Spinal cord (tissue), 10 donors: ENCODE measurements around the gene AQP12B. TPM values are rescaled to one million over a fixed set of nuclear protein-coding genes. Genes with fewer than 3 reads are reported as not detected.

Experiments
- DNase-seq, 6 donors: peaks; one replicate each; pipeline versions ENCODE4 v3.0.0 to v3.0.0-alpha.2; 2013 to 2015; ENCODE audit warnings: low spot score in 6 of 6, low read depth in 4 of 6
- H3K27ac ChIP-seq: one replicate; pipeline ENCODE4 v1.5.1; 2013; ENCODE audit warnings: low read depth, low read length, control low read depth
- H3K27me3 ChIP-seq: one replicate; pipeline ENCODE4 v1.6.1; 2013; ENCODE audit warnings: low read length; ENCODE audit not compliant: control insufficient read depth, insufficient read depth
- H3K36me3 ChIP-seq: one replicate; pipeline ENCODE4 v1.6.1; 2013; ENCODE audit warnings: low read length; ENCODE audit not compliant: control insufficient read depth, insufficient read depth
- H3K4me1 ChIP-seq: one replicate; pipeline ENCODE4 v1.6.1; 2013; ENCODE audit warnings: low read length; ENCODE audit not compliant: control insufficient read depth, insufficient read depth
- H3K4me3 ChIP-seq: one replicate; pipeline ENCODE4 v1.5.1; 2013; ENCODE audit warnings: low read depth, low read length, control low read depth
- H3K9me3 ChIP-seq: one replicate; pipeline ENCODE4 v1.6.1; 2013; ENCODE audit warnings: low read length; ENCODE audit not compliant: control insufficient read depth, insufficient read depth
- WGBS: methylation state at CpG from one replicate; pipeline ENCODE4 v1.1.5; 2013; ENCODE audit warnings: missing lambda C conversion rate; ENCODE audit not compliant: insufficient coverage; 5-methylcytosine and 5-hydroxymethylcytosine counted together
- polyA plus RNA-seq, 2 donors: library from polyadenylated mRNA; unstranded; fragments of 120-200 nt; gene quantifications; one replicate each; pipeline ENCODE4 v1.2.1, GENCODE V29; 2013; ENCODE audit not compliant: insufficient read length in 2 of 2
- total RNA-seq, 2 donors: library from RNA; depleted of rRNA in 1 of 2; stranded (reverse); fragments of 120-200 nt in 1 of 2; fragments of >200 nt in 1 of 2; gene quantifications; one replicate each; pipeline versions ENCODE4 v1.2.3 to v1.2.4, GENCODE V29; 2013 to 2014
- donor health status: healthy.

The AQP12B gene
- total and polyA plus RNA-seq, 4 donors: 0.44 to 0.56 TPM; not detected in 2

GRCh38 chr2:240711701-240712100, 29.0 kb upstream of the AQP12B start:
- Histone ChIP-seq H3K36me3 (peaks cover 42% of the 10 kb centered on the region), H3K4me3 (no peak overlapping the region), H3K9me3 (no peaks in the 10 kb centered on the region), H3K27ac (no peak overlapping the region), H3K27me3 (no peaks in the 10 kb centered on the region), H3K4me1 (peaks cover 18% of the 10 kb centered on the region)
- WGBS: 77% methylated on average over 5 of the region's 5 CpGs
- no peak for DNase-seq

GRCh38 chr2:240711296-240711695, 28.6 kb upstream of the AQP12B start:
- Histone ChIP-seq H3K27ac (no peak overlapping the region), H3K4me3 (no peak overlapping the region), H3K27me3 (no peaks in the 10 kb centered on the region), H3K36me3 (peaks cover 37% of the 10 kb centered on the region), H3K4me1 (peaks cover 18% of the 10 kb centered on the region), H3K9me3 (no peaks in the 10 kb centered on the region)
- no peak for DNase-seq
- 92% methylated on average over 9 of the region's 9 CpGs for WGBS

- Histone ChIP-seq H3K4me1 (no peaks in the 10 kb centered on the region), H3K36me3 (peaks cover 9% of the 10 kb centered on the region), H3K27me3 (no peaks in the 10 kb centered on the region), H3K9me3 (no peaks in the 10 kb centered on the region), H3K27ac (no peak overlapping the region), H3K4me3 (no peak overlapping the region)
- DNase-seq: no peak
- whole genome bisulfite sequencing: 79% methylated on average over 5 of the region's 7 CpGs
These were observed 25.8 kb upstream of the AQP12B start for GRCh38 chr2:240708457-240708856.

GRCh38 chr2:240707821-240708220, 25.1 kb upstream of the AQP12B start:
- Histone ChIP-seq H3K9me3 (no peaks in the 10 kb centered on the region), H3K27me3 (no peaks in the 10 kb centered on the region), H3K36me3 (peaks cover 3% of the 10 kb centered on the region), H3K4me3 (no peak overlapping the region), H3K4me1 (no peaks in the 10 kb centered on the region), H3K27ac (no peak overlapping the region)
- no peak for DNase-seq
- WGBS: 67% methylated on average over 8 of the region's 10 CpGs

- H3K36me3 ChIP-seq: peaks cover 2% of the 10 kb centered on the region
- no peak for DNase-seq
- H3K4me3 ChIP-seq: no peak overlapping the region
- H3K9me3 ChIP-seq: no peaks in the 10 kb centered on the region
- no peak overlapping the region for H3K27ac ChIP-seq
- 39% methylated on average over 4 of the region's 15 CpGs for WGBS
- no peaks in the 10 kb centered on the region for H3K4me1 ChIP-seq
- no peaks in the 10 kb centered on the region for H3K27me3 ChIP-seq
These were observed 24.5 kb upstream of the AQP12B start for GRCh38 chr2:240707043-240707756.

- Histone ChIP-seq H3K36me3 (no peaks in the 10 kb centered on the region), H3K27me3 (no peaks in the 10 kb centered on the region), H3K27ac (no peak overlapping the region), H3K4me1 (no peaks in the 10 kb centered on the region), H3K4me3 (no peak overlapping the region), H3K9me3 (no peaks in the 10 kb centered on the region)
- WGBS: 84% methylated on average over 8 of the region's 12 CpGs
- DNase-seq: no peak
These were observed 22.6 kb upstream of the AQP12B start for GRCh38 chr2:240705204-240705791.

- 54% methylated on average over 16 of the region's 19 CpGs for WGBS
- DNase-seq: no peak
- Histone ChIP-seq H3K9me3 (no peaks in the 10 kb centered on the region), H3K4me1 (no peaks in the 10 kb centered on the region), H3K36me3 (no peaks in the 10 kb centered on the region), H3K4me3 (no peak overlapping the region), H3K27ac (no peak overlapping the region), H3K27me3 (no peaks in the 10 kb centered on the region)
These were observed 22.0 kb upstream of the AQP12B start for GRCh38 chr2:240704651-240705050.

- WGBS: 77% methylated on average over 13 of the region's 18 CpGs
- no peak overlapping the region for H3K27ac ChIP-seq
- H3K27me3 ChIP-seq: no peaks in the 10 kb centered on the region
- no peaks in the 10 kb centered on the region for H3K9me3 ChIP-seq
- H3K4me1 ChIP-seq: no peaks in the 10 kb centered on the region
- no peaks in the 10 kb centered on the region for H3K36me3 ChIP-seq
- no peak for DNase-seq
- no peak overlapping the region for H3K4me3 ChIP-seq
These were observed 21.0 kb upstream of the AQP12B start for GRCh38 chr2:240703417-240704341.

GRCh38 chr2:240702640-240703011, 19.9 kb upstream of the AQP12B start:
- no peak overlapping the region for H3K4me3 ChIP-seq
- no peak for DNase-seq
- H3K9me3 ChIP-seq: no peaks in the 10 kb centered on the region
- H3K27ac ChIP-seq: no peak overlapping the region
- no peaks in the 10 kb centered on the region for H3K27me3 ChIP-seq
- H3K4me1 ChIP-seq: no peaks in the 10 kb centered on the region
- WGBS: 90% methylated on average over 9 of the region's 9 CpGs
- no peaks in the 10 kb centered on the region for H3K36me3 ChIP-seq
